ENCODE measurements around the gene CORO1C. TPM values are rescaled to one million over a fixed set of nuclear protein-coding genes. Genes with fewer than 3 reads are reported as not detected.
"Not testable (repeated sequence)": the region's sequence is repeated elsewhere in the genome, so short reads cannot be mapped to it uniquely, and the experiment has no call there.

CORO1C gene
- total RNA-seq, 6 donors from 2014 or later, result 154 to 297 (median 223) TPM

DNA sequence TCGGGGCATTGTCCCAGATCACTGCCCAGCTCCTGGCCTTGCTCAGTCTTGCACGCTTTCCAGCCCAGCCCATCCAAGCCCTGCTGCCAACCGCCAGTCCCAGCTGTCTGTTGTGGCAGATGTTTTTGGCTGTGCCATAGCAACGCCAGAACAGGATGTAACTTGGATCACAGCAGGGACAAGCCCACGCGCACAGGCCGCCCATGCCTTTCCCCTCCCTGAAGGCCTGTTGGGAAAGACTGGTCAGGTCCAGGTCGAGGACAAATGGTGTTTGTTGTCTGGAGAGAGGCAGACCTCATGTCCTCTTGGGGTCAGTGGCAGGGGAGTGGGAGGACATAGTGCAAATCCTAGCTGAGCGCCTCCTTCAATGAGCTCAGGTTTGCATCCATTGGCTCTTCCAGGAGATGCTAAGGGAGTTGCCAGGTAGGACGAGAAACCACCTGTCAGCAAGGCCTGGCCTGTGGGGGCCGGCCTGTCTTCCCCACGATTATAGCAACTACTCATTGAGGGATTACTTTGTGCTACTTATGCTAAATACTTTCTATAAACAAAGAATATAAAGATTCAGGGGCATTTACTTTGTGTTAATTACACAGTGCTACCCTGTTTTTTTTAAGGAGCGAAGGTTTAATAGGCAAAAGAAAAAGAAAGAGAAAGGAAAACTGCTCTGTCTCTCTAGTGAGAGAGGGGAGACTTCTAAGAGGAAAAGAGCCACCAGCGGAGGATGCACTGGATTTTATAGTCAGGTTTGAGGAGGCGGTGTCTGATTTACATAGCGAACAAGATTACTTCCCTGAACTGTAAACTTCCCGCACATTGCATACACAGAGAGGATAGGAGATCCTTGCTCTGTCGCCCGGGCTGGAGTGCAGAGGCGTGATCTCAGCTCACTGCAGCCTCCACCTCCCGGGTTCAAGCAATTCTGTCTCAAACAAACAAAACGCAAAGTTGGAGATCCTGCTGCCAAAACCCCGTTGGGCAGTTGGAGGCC lies 42.8 kb upstream of the CORO1C start:
- Histone ChIP-seq H3K36me3 (no peaks in the 10 kb centered on the region), H3K4me3 (peak overlapping the region in 1 of 4 donors; percentile 9), H3K27ac (peak overlapping the region in 3 of 4 donors; percentile 32 to 37 (median 34)), H3K9me3 (no peaks in the 10 kb centered on the region), H3K4me1 (peaks cover 6 to 24% (median 15%) of the 10 kb centered on the region in 4 donors), H3K27me3 (no peaks in the 10 kb centered on the region)
- ATAC-seq (ENCODE audit: low FRiP score in 2 of 2) (peak; percentile 86 to 93), DNase-seq (peak; percentile 67 to 85)
- whole genome bisulfite sequencing, 2 donors, result 41 to 58% methylated on average over 22 to 23 of the region's 23 CpGs
- TF ChIP-seq EP300 (IDR thresholded peaks at IDR 0.05) (peak in 3 of 4 donors; percentile 80 to 98 (median 96)), POLR2AphosphoS5 (IDR thresholded peaks at IDR 0.05) (peak; percentile 84 to 88)
- TF ChIP-seq, protein P1, sequence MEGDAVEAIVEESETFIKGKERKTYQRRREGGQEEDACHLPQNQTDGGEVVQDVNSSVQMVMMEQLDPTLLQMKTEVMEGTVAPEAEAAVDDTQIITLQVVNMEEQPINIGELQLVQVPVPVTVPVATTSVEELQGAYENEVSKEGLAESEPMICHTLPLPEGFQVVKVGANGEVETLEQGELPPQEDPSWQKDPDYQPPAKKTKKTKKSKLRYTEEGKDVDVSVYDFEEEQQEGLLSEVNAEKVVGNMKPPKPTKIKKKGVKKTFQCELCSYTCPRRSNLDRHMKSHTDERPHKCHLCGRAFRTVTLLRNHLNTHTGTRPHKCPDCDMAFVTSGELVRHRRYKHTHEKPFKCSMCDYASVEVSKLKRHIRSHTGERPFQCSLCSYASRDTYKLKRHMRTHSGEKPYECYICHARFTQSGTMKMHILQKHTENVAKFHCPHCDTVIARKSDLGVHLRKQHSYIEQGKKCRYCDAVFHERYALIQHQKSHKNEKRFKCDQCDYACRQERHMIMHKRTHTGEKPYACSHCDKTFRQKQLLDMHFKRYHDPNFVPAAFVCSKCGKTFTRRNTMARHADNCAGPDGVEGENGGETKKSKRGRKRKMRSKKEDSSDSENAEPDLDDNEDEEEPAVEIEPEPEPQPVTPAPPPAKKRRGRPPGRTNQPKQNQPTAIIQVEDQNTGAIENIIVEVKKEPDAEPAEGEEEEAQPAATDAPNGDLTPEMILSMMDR (IDR thresholded peaks at IDR 0.05), result no peak

- no peaks in the 10 kb centered on the region for H3K36me3 ChIP-seq
- peaks cover 13 to 29% (median 23%) of the 10 kb centered on the region in 4 donors for H3K4me1 ChIP-seq
- no peak overlapping the region for H3K27ac ChIP-seq
- 87 to 88% methylated on average over 25 of the region's 25 CpGs for WGBS, 2 donors
- peaks cover 0 to 3% (median 0%) of the 10 kb centered on the region in 4 donors for H3K27me3 ChIP-seq
- no peaks in the 10 kb centered on the region for H3K9me3 ChIP-seq
- ATAC-seq (ENCODE audit: low FRiP score in 2 of 2) (no peak), DNase-seq (no peak)
- TF ChIP-seq POLR2AphosphoS5 (IDR thresholded peaks at IDR 0.05) (no peak), POLR2A (IDR thresholded peaks at IDR 0.05) (no peak), EP300 (IDR thresholded peaks at IDR 0.05) (no peak)
- TF ChIP-seq, protein P1 (IDR thresholded peaks at IDR 0.05), result no peak
- H3K4me3 ChIP-seq, result no peak overlapping the region
These were observed 41.8 kb upstream of the CORO1C start for GRCh38 chr12:108772891-108773797.

GRCh38 chr12:108772247-108772646 lies 40.9 kb upstream of the CORO1C start:
- no peaks in the 10 kb centered on the region for H3K36me3 ChIP-seq
- ATAC-seq (ENCODE audit: low FRiP score in 2 of 2) (no peak), DNase-seq (no peak)
- H3K4me1 ChIP-seq, result peaks cover 13 to 29% (median 23%) of the 10 kb centered on the region in 4 donors
- H3K4me3 ChIP-seq, result no peak overlapping the region
- H3K27ac ChIP-seq, result no peak overlapping the region
- H3K9me3 ChIP-seq, result no peaks in the 10 kb centered on the region
- 79 to 82% methylated on average over 2 of the region's 2 CpGs for WGBS, 2 donors
- TF ChIP-seq POLR2A (IDR thresholded peaks at IDR 0.05), result no peak
- TF ChIP-seq, protein P1 (IDR thresholded peaks at IDR 0.05), result no peak
- TF ChIP-seq EP300 (IDR thresholded peaks at IDR 0.05), result no peak
- no peak for TF ChIP-seq POLR2AphosphoS5 (IDR thresholded peaks at IDR 0.05)
- H3K27me3 ChIP-seq, result peaks cover 0 to 3% (median 0%) of the 10 kb centered on the region in 4 donors

DNA sequence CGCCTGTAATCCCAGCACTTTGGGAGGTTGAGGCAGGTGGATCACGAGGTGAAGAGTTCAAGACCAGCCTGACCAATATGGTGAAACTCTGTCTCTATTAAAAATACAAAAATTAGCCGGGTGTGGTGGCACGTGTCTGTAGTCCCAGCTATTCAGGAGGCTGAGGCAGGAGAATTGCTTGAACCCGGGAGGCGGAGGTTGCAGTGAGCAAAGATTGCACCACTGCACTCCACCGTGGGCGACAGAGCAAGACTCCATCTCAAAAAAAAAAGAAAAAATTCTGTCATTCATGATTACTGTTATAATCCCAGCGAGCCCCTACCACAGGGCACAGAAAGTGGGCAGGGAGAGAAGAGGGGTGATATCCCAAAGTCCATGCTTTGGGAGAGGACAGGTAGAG lies 40.5 kb upstream of the CORO1C start:
- H3K27ac ChIP-seq; H3K4me3 ChIP-seq; H3K9me3 ChIP-seq; DNase-seq; ATAC-seq (ENCODE audit: low FRiP score in 2 of 2); H3K36me3 ChIP-seq; H3K27me3 ChIP-seq: not testable (repeated sequence)
- WGBS, 2 donors, result 84 to 91% methylated on average over 9 of the region's 9 CpGs
- H3K4me1 ChIP-seq, result peaks cover 13 to 29% (median 23%) of the 10 kb centered on the region in 4 donors

DNA sequence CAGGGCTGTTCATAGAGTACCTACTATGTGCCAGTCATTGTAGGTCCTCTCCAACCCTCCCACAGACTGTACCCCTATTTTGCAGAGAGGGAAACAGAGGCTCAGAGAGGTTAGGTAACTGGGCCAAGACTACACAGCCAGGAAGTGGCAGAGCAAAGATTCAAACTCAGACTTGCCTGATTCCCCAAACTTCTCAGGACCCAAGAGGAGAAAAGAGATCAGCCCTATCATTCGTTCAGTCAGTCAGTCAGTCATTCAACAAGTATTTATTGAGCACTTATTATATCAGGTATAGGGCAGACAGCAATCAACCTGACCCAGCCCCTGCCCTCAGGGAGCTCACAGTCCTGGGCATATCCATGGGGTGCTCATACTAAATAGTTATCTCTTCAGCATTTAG lies 39.6 kb upstream of the CORO1C start:
- Histone ChIP-seq H3K27ac (no peak overlapping the region), H3K27me3 (peaks cover 0 to 3% (median 0%) of the 10 kb centered on the region in 4 donors), H3K9me3 (no peaks in the 10 kb centered on the region), H3K4me3 (no peak overlapping the region), H3K36me3 (no peaks in the 10 kb centered on the region), H3K4me1 (peaks cover 13 to 29% (median 23%) of the 10 kb centered on the region in 4 donors)
- no peak for TF ChIP-seq POLR2A (IDR thresholded peaks at IDR 0.05)
- TF ChIP-seq, protein P1 (IDR thresholded peaks at IDR 0.05), result no peak
- TF ChIP-seq POLR2AphosphoS5 (IDR thresholded peaks at IDR 0.05), result no peak
- no peak for TF ChIP-seq EP300 (IDR thresholded peaks at IDR 0.05)
- ATAC-seq (ENCODE audit: low FRiP score in 2 of 2), result no peak
- DNase-seq, result no peak
- WGBS, 2 donors, result 93 to 100% methylated on average over 1 of the region's 1 CpG
